ENCODE data around the gene RNF34. TPM values are rescaled to one million over a fixed set of nuclear protein-coding genes. Genes with fewer than 3 reads are reported as not detected.

RNF34 gene
- total RNA-seq, 1 experiment from 2014 or later = 66.4 TPM

- Mint-ChIP-seq H3K36me3 (ENCODE audit: insufficient read depth in 1 of 3, low read depth in 3 of 3) (peaks cover 9 to 41% (median 28%) of the 10 kb centered on the region in 3 experiments; a peak in 6 of 7 replicates), H3K27me3 (ENCODE audit: low read depth) (no peaks in the 10 kb centered on the region), H3K9me3 (no peaks in the 10 kb centered on the region), H3K27ac (no peak overlapping the region), H3K4me1 (no peaks in the 10 kb centered on the region), H3K4me3 (no peak overlapping the region)
- Histone ChIP-seq H3T11ph (ENCODE audit: low read length) (no peak overlapping the region), H2BK20ac (ENCODE audit: low read depth, low read length, poor library complexity, severe bottlenecking) (no peak overlapping the region), H3K23me2 (ENCODE audit: insufficient read length, low read depth, low read length, poor library complexity, severe bottlenecking) (no peaks in the 10 kb centered on the region), H4K5ac (ENCODE audit: insufficient read length, low read depth, low read length) (no peak overlapping the region), H3K9ac (ENCODE audit: extremely low read depth, insufficient read length, low read length) (no peak overlapping the region), H2BK15ac (ENCODE audit: low read depth, low read length) (no peak overlapping the region), H3K14ac (ENCODE audit: insufficient read depth, low read length) (no peak overlapping the region), H3K27me3 (ENCODE audit: insufficient read depth, low read length) (no peaks in the 10 kb centered on the region), H3K79me2 (ENCODE audit: insufficient read depth, low read length) (no peaks in the 10 kb centered on the region; the same call in 1 of the 2 replicates), H3K27ac (ENCODE audit: insufficient read length, low read depth, low read length) (no peak overlapping the region), H3K23ac (ENCODE audit: insufficient read length, low read depth, low read length) (no peak overlapping the region), H4K20me1 (ENCODE audit: control insufficient read depth, insufficient read depth, insufficient read length) (no peaks in the 10 kb centered on the region), H2AK5ac (ENCODE audit: insufficient read length, low read length) (no peak overlapping the region), H3K4me1 (ENCODE audit: insufficient read depth, low read length) (no peaks in the 10 kb centered on the region), H3K9me3 (ENCODE audit: control insufficient read depth, low read depth, low read length) (no peaks in the 10 kb centered on the region), H4K91ac (ENCODE audit: insufficient read length, low read depth, low read length) (no peak overlapping the region), H2AFZ (ENCODE audit: low read length) (no peak overlapping the region), H3K56ac (ENCODE audit: insufficient read length, low read depth, low read length) (no peak overlapping the region), H2BK5ac (ENCODE audit: insufficient read length, low read length) (no peak overlapping the region), H2BK12ac (ENCODE audit: insufficient read length, low read depth, low read length) (no peak overlapping the region), H3K79me1 (ENCODE audit: insufficient read depth, low read depth, low read length, poor library complexity, severe bottlenecking) (peaks cover 4% of the 10 kb centered on the region), H3K18ac (ENCODE audit: insufficient read length, low read depth, low read length) (no peak overlapping the region), H3K4me2 (ENCODE audit: insufficient read depth, insufficient read length, low read length) (no peak overlapping the region), H2BK120ac (ENCODE audit: low read depth, low read length, poor library complexity, severe bottlenecking) (no peak overlapping the region), H3K4ac (ENCODE audit: low read depth, low read length) (no peak overlapping the region), H4K8ac (replicated peaks; ENCODE audit: insufficient read length, low read depth, low read length) (no peak overlapping the region)
- no peak for TF ChIP-seq CTCF (conservative IDR thresholded peaks at IDR 0.05)
- WGBS (ENCODE audit: extremely low coverage, insufficient read length, low lambda C conversion rate) = no CpG with 5 or more reads among the region's 1 CpG
- DNase-seq = no peak
Observed at GRCh38 chr12:121413917-121414316, 14.0 kb downstream of the RNF34 start.

Data from H9 (cell line).